Astrocyte (in vitro differentiated cells and primary cell): ENCODE measurements around the gene OR4F15. TPM values are rescaled to one million over a fixed set of nuclear protein-coding genes. Genes with fewer than 3 reads are reported as not detected.

Experiments
- DNase-seq: peaks from one replicate; pipeline ENCODE4 v3.0.0-alpha.2; 2010; ENCODE audit warnings: low read depth
- FAIRE-seq: peaks from 2 replicates; lab custom pipeline; 2011; peaks lifted over from hg19 to GRCh38; lab: Jason Lieb, UNC
- H2AFZ ChIP-seq: 2 replicates; pipeline ENCODE4 v1.6.0; 2012; ENCODE audit warnings: low read depth, low read length, inconsistent platforms
- H3K27ac ChIP-seq: 2 replicates; pipeline ENCODE4 v1.5.1; 2011; ENCODE audit warnings: low read depth, low read length, inconsistent platforms
- H3K27me3 ChIP-seq: 2 replicates; pipeline ENCODE4 v1.6.0; 2011; ENCODE audit warnings: low read length, inconsistent platforms; ENCODE audit not compliant: insufficient read depth
- H3K36me3 ChIP-seq: 2 replicates; pipeline ENCODE4 v1.5.1; 2011; ENCODE audit warnings: low read length, inconsistent platforms; ENCODE audit not compliant: insufficient read depth
- H3K4me1 ChIP-seq: 2 replicates; pipeline ENCODE4 v1.5.1; 2011; ENCODE audit warnings: low read length, inconsistent platforms; ENCODE audit not compliant: insufficient read depth
- H3K4me2 ChIP-seq: 2 replicates; pipeline ENCODE4 v1.6.0; 2012; ENCODE audit warnings: low read length, inconsistent platforms
- H3K4me3 ChIP-seq: 2 replicates; pipeline ENCODE4 v1.5.1; 2011; ENCODE audit warnings: low read depth, mild to moderate bottlenecking, low read length, inconsistent platforms; ENCODE audit not compliant: insufficient read depth
- H3K79me2 ChIP-seq: 2 replicates; pipeline ENCODE4 v1.6.0; 2012; ENCODE audit warnings: mild to moderate bottlenecking, low read length, inconsistent platforms; ENCODE audit not compliant: insufficient read depth
- H3K9ac ChIP-seq: 2 replicates; pipeline ENCODE4 v1.6.0; 2012; ENCODE audit warnings: mild to moderate bottlenecking, low read length, inconsistent platforms
- H3K9me3 ChIP-seq: 2 replicates; pipeline ENCODE4 v1.5.1; 2012; ENCODE audit warnings: low read depth, mild to moderate bottlenecking, low read length, inconsistent platforms; ENCODE audit not compliant: insufficient read depth
- H4K20me1 ChIP-seq: 2 replicates; pipeline ENCODE4 v1.6.0; 2012; ENCODE audit warnings: low read length, inconsistent platforms; ENCODE audit not compliant: insufficient read depth
- H3K27ac Mint-ChIP-seq: one replicate; pipeline ENCODE4 v1.8.0; 2021; ENCODE audit warnings: mild to moderate bottlenecking, mixed read lengths; ENCODE audit not compliant: unreplicated experiment
- H3K27me3 Mint-ChIP-seq: one replicate; pipeline ENCODE4 v1.8.0; 2021; ENCODE audit warnings: low read depth, mixed read lengths; ENCODE audit not compliant: unreplicated experiment
- H3K36me3 Mint-ChIP-seq: one replicate; pipeline ENCODE4 v1.8.0; 2021; ENCODE audit warnings: low read depth, mixed read lengths; ENCODE audit not compliant: unreplicated experiment
- H3K4me1 Mint-ChIP-seq: one replicate; pipeline ENCODE4 v1.8.0; 2021; ENCODE audit warnings: low read depth, mixed read lengths; ENCODE audit not compliant: unreplicated experiment
- H3K4me3 Mint-ChIP-seq: one replicate; pipeline ENCODE4 v1.8.0; 2021; ENCODE audit warnings: mild to moderate bottlenecking, moderate library complexity, mixed read lengths; ENCODE audit not compliant: unreplicated experiment
- H3K9me3 Mint-ChIP-seq: one replicate; pipeline ENCODE4 v1.8.0; 2021; ENCODE audit warnings: mild to moderate bottlenecking, mixed read lengths; ENCODE audit not compliant: unreplicated experiment
- CTCF ChIP-seq: IDR thresholded peaks from 2 replicates; pipeline ENCODE4 v1.5.1; 2011; ENCODE audit warnings: low read depth, mild to moderate bottlenecking, inconsistent platforms, low read length, moderate library complexity; ENCODE audit not compliant: insufficient read depth
- EZH2 ChIP-seq: IDR thresholded peaks from 2 replicates; pipeline ENCODE4 v1.6.1; 2012; ENCODE audit warnings: mild to moderate bottlenecking, low read length, inconsistent platforms; ENCODE audit not compliant: insufficient read depth
- total RNA-seq: library from RNA; stranded (reverse); gene quantifications from 2 replicates; pipeline ENCODE4 v1.2.1, GENCODE V29; 2021

OR4F15 gene
- total RNA-seq, 1 donor from 2014 or later = not detected

GRCh38 chr15:101807345-101807945 lies 4.6 kb upstream of the OR4F15 start:
- peak overlapping the region; percentile 56 for H3K27ac ChIP-seq
- Mint-ChIP-seq H3K27ac (no peak overlapping the region), H3K4me3 (no peak overlapping the region), H3K9me3 (peaks cover 3% of the 10 kb centered on the region), H3K27me3 (peaks cover 9% of the 10 kb centered on the region), H3K4me1 (peaks cover 12% of the 10 kb centered on the region), H3K36me3 (no peaks in the 10 kb centered on the region)
- H3K27me3 ChIP-seq = no peaks in the 10 kb centered on the region
- no peaks in the 10 kb centered on the region for H3K36me3 ChIP-seq
- peak overlapping the region; percentile 20 for H3K9ac ChIP-seq
- H3K4me2 ChIP-seq = peak overlapping the region; percentile 77
- DNase-seq = peak; percentile 89
- no peaks in the 10 kb centered on the region for H4K20me1 ChIP-seq
- no peak for TF ChIP-seq CTCF
- TF ChIP-seq EZH2 = no peak
- H3K4me1 ChIP-seq = peaks cover 10% of the 10 kb centered on the region
- H3K4me3 ChIP-seq = no peak overlapping the region
- no peaks in the 10 kb centered on the region for H3K9me3 ChIP-seq
- no peaks in the 10 kb centered on the region for H3K79me2 ChIP-seq
- peak overlapping the region; percentile 36 for H2AFZ ChIP-seq
- no peak for FAIRE-seq

- peak overlapping the region; percentile 20 for H3K9ac ChIP-seq
- H3K4me1 ChIP-seq = peaks cover 10% of the 10 kb centered on the region
- no peaks in the 10 kb centered on the region for H3K27me3 ChIP-seq
- H3K36me3 ChIP-seq = no peaks in the 10 kb centered on the region
- no peaks in the 10 kb centered on the region for H3K79me2 ChIP-seq
- Mint-ChIP-seq H3K27me3 (peaks cover 9% of the 10 kb centered on the region), H3K4me3 (no peak overlapping the region), H3K9me3 (peaks cover 3% of the 10 kb centered on the region), H3K4me1 (peaks cover 12% of the 10 kb centered on the region), H3K36me3 (no peaks in the 10 kb centered on the region), H3K27ac (no peak overlapping the region)
- H3K4me3 ChIP-seq = no peak overlapping the region
- peak overlapping the region; percentile 56 for H3K27ac ChIP-seq
- H3K9me3 ChIP-seq = no peaks in the 10 kb centered on the region
- FAIRE-seq = no peak
- H3K4me2 ChIP-seq = peak overlapping the region; percentile 77
- no peaks in the 10 kb centered on the region for H4K20me1 ChIP-seq
- TF ChIP-seq EZH2 = no peak
- no peak for TF ChIP-seq CTCF
- no peak overlapping the region for H2AFZ ChIP-seq
- peak; percentile 67 for DNase-seq
These were observed 3.8 kb upstream of the OR4F15 start for GRCh38 chr15:101808201-101808600.

DNA sequence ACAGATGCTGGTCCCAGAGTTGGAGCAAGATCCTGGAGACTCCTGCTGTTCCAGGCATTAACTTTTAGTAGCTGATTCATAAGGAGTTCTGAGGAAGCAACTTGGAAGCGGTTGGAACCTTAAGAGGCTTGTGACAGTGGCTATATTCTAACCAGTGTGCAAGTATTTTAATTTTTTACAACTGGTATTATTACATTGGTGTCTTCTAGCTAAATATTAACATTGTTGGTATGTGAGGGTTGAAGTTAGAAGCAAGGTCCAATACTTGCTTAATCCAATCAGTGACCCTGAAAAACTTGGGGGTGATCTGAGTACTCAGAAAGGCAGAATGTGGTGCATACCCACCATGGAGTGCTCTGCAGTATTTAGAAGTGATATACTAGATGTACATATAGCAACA lies 1.5 kb upstream of the OR4F15 start:
- peaks cover 9% of the 10 kb centered on the region for H3K27me3 Mint-ChIP-seq
- no peak overlapping the region for H3K4me3 Mint-ChIP-seq
- Histone ChIP-seq H4K20me1 (no peaks in the 10 kb centered on the region), H2AFZ (no peak overlapping the region), H3K9me3 (no peaks in the 10 kb centered on the region), H3K79me2 (no peaks in the 10 kb centered on the region), H3K27me3 (no peaks in the 10 kb centered on the region), H3K27ac (no peak overlapping the region), H3K4me3 (no peak overlapping the region), H3K4me2 (no peak overlapping the region), H3K36me3 (no peaks in the 10 kb centered on the region), H3K9ac (no peak overlapping the region), H3K4me1 (peaks cover 10% of the 10 kb centered on the region)
- no peak for DNase-seq
- no peaks in the 10 kb centered on the region for H3K36me3 Mint-ChIP-seq
- no peaks in the 10 kb centered on the region for H3K9me3 Mint-ChIP-seq
- FAIRE-seq = no peak
- peaks cover 8% of the 10 kb centered on the region for H3K4me1 Mint-ChIP-seq
- no peak overlapping the region for H3K27ac Mint-ChIP-seq
- TF ChIP-seq CTCF = no peak
- TF ChIP-seq EZH2 = no peak
